Smooth muscle cell (in vitro differentiated cells): ENCODE measurements around the gene TLCD3A. TPM values are rescaled to one million over a fixed set of nuclear protein-coding genes. Genes with fewer than 3 reads are reported as not detected.

Experiments
- DNase-seq: peaks from one replicate; lab custom pipeline; 2025; ENCODE audit not compliant: unreplicated experiment; lab: John Stamatoyannopoulos, UW
- H2AFZ ChIP-seq: fragments of 200-600 bp; sonication (generic); 2 replicates; pipeline ENCODE4 v1.6.0; 2016; ENCODE audit warnings: antibody characterized with exemption, low read depth, mild to moderate bottlenecking
- H3F3A ChIP-seq: fragments of 200-600 bp; sonication (generic); 2 replicates; pipeline ENCODE4 v1.6.0; 2017; ENCODE audit warnings: antibody characterized with exemption, low read depth
- H3K27ac ChIP-seq: fragments of 200-600 bp; sonication (generic); 2 replicates; pipeline ENCODE4 v1.5.1; 2016; ENCODE audit warnings: low read depth, mild to moderate bottlenecking
- H3K27me3 ChIP-seq: fragments of 200-600 bp; sonication (generic); 2 replicates; pipeline ENCODE4 v1.6.1; 2016; ENCODE audit warnings: low read depth, mild to moderate bottlenecking
- H3K36me3 ChIP-seq: fragments of 200-600 bp; sonication (generic); 2 replicates; pipeline ENCODE4 v1.5.1; 2016; ENCODE audit warnings: low read depth
- H3K4me1 ChIP-seq: fragments of 200-600 bp; sonication (generic); 2 replicates; pipeline ENCODE4 v1.5.1; 2016; ENCODE audit warnings: low read depth
- H3K4me2 ChIP-seq: fragments of 200-600 bp; sonication (generic); 2 replicates; pipeline ENCODE4 v1.6.0; 2016; ENCODE audit warnings: mild to moderate bottlenecking
- H3K4me3 ChIP-seq: fragments of 200-600 bp; sonication (generic); 2 replicates; pipeline ENCODE4 v1.5.1; 2016; ENCODE audit warnings: mild to moderate bottlenecking
- H3K79me2 ChIP-seq: fragments of 200-600 bp; sonication (generic); 2 replicates; pipeline ENCODE4 v1.6.0; 2016; ENCODE audit warnings: low read depth, mild to moderate bottlenecking
- H3K9ac ChIP-seq: fragments of 200-600 bp; sonication (generic); 2 replicates; pipeline ENCODE4 v1.6.0; 2016; ENCODE audit warnings: low read depth
- H3K9me3 ChIP-seq: fragments of 200-600 bp; sonication (generic); replicated peaks from 2 replicates; pipeline ENCODE4 v1.5.1; 2016; ENCODE audit warnings: low read depth
- H4K20me1 ChIP-seq: fragments of 200-600 bp; sonication (generic); 2 replicates; pipeline ENCODE4 v1.6.0; 2016; ENCODE audit warnings: low read depth
- CTCF ChIP-seq: fragments of 200-600 bp; sonication (generic); IDR thresholded peaks from 2 replicates; pipeline ENCODE4 v1.5.1; 2017; ENCODE audit warnings: borderline replicate concordance, mild to moderate bottlenecking, antibody characterized with exemption; ENCODE audit not compliant: insufficient read depth, poor library complexity, severe bottlenecking
- WGBS: methylation state at CpG from one replicate; pipeline ENCODE4 v1.1.7; 2016; ENCODE audit warnings: low lambda C conversion rate; 5-methylcytosine and 5-hydroxymethylcytosine counted together
- polyA plus RNA-seq: library from polyadenylated mRNA; unstranded; fragments of >200 nt; fragmentation: Nextera tagmentation; extraction: Ambion mirVana; gene quantifications from 2 replicates; pipeline ENCODE4 v1.2.1, GENCODE V29; 2016
- total RNA-seq: library from RNA; depleted of rRNA; stranded (reverse); fragments of >200 nt; gene quantifications from 2 replicates; pipeline ENCODE4 v1.2.3, GENCODE V29; 2014

Gene TLCD3A
- total and polyA plus RNA-seq, 2 experiments from 2014 or later = 21.9 to 23.0 TPM

GRCh38 chr17:760371-760770 is 28.0 kb downstream of the TLCD3A start:
- no peaks in the 10 kb centered on the region for H3K79me2 ChIP-seq
- 98% methylated on average over 9 of the region's 9 CpGs for WGBS
- no peak overlapping the region for H3K9ac ChIP-seq
- DNase-seq = no peak
- H4K20me1 ChIP-seq = no peaks in the 10 kb centered on the region
- no peak overlapping the region for H2AFZ ChIP-seq
- H3K4me1 ChIP-seq = no peaks in the 10 kb centered on the region
- H3K27me3 ChIP-seq = no peaks in the 10 kb centered on the region
- no peak overlapping the region for H3K4me3 ChIP-seq
- peaks cover 6% of the 10 kb centered on the region for H3F3A ChIP-seq
- H3K9me3 ChIP-seq = no peaks in the 10 kb centered on the region
- H3K27ac ChIP-seq = no peak overlapping the region
- no peak for TF ChIP-seq CTCF
- peaks cover 13% of the 10 kb centered on the region for H3K36me3 ChIP-seq
- no peak overlapping the region for H3K4me2 ChIP-seq

GRCh38 chr17:767076-767475 is 34.7 kb downstream of the TLCD3A start:
- no peaks in the 10 kb centered on the region for H4K20me1 ChIP-seq
- H3K9me3 ChIP-seq = no peaks in the 10 kb centered on the region
- peaks cover 22% of the 10 kb centered on the region for H3K36me3 ChIP-seq
- TF ChIP-seq CTCF = no peak
- 90% methylated on average over 3 of the region's 3 CpGs for WGBS
- no peak overlapping the region for H3K4me3 ChIP-seq
- no peak overlapping the region for H3K4me2 ChIP-seq
- H3K9ac ChIP-seq = no peak overlapping the region
- H3F3A ChIP-seq = no peaks in the 10 kb centered on the region
- H3K79me2 ChIP-seq = no peaks in the 10 kb centered on the region
- H3K27me3 ChIP-seq = no peaks in the 10 kb centered on the region
- no peak overlapping the region for H2AFZ ChIP-seq
- DNase-seq = no peak
- H3K4me1 ChIP-seq = no peaks in the 10 kb centered on the region
- no peak overlapping the region for H3K27ac ChIP-seq

- H2AFZ ChIP-seq = no peak overlapping the region
- H3K4me3 ChIP-seq = no peak overlapping the region
- DNase-seq = no peak
- peaks cover 3% of the 10 kb centered on the region for H4K20me1 ChIP-seq
- no peaks in the 10 kb centered on the region for H3K27me3 ChIP-seq
- H3K9me3 ChIP-seq = no peaks in the 10 kb centered on the region
- peaks cover 15% of the 10 kb centered on the region for H3K4me1 ChIP-seq
- TF ChIP-seq CTCF = no peak
- no peak overlapping the region for H3K9ac ChIP-seq
- 97% methylated on average over 5 of the region's 5 CpGs for WGBS
- H3K27ac ChIP-seq = peak overlapping the region; percentile 64
- peaks cover 35% of the 10 kb centered on the region for H3K36me3 ChIP-seq
- H3F3A ChIP-seq = peaks cover 8% of the 10 kb centered on the region
- no peak overlapping the region for H3K4me2 ChIP-seq
- H3K79me2 ChIP-seq = no peaks in the 10 kb centered on the region
These were observed 40.6 kb downstream of the TLCD3A start for GRCh38 chr17:773016-773415.

GRCh38 chr17:773467-774312 is 41.3 kb downstream of the TLCD3A start:
- Histone ChIP-seq H2AFZ (no peak overlapping the region), H3K27me3 (no peaks in the 10 kb centered on the region), H3K4me1 (peaks cover 15% of the 10 kb centered on the region), H3K9ac (no peak overlapping the region), H3K4me3 (no peak overlapping the region), H4K20me1 (peaks cover 4% of the 10 kb centered on the region), H3K4me2 (peak overlapping the region; percentile 12), H3F3A (peaks cover 8% of the 10 kb centered on the region), H3K9me3 (no peaks in the 10 kb centered on the region), H3K36me3 (peaks cover 35% of the 10 kb centered on the region), H3K27ac (peak overlapping the region; percentile 64), H3K79me2 (peaks cover 3% of the 10 kb centered on the region)
- WGBS = 38% methylated on average over 14 of the region's 14 CpGs
- no peak for DNase-seq
- TF ChIP-seq CTCF = no peak
